GM19324 (cell line): ENCODE results near the gene RHOC.

Experiments used
- ATAC-seq: cut with Tn5 transposase; IDR thresholded peaks from one replicate; pipeline ENCODE4 v1.9.1; 2021; ENCODE audit warnings: mild to moderate bottlenecking, moderate library complexity; ENCODE audit not compliant: unreplicated experiment, low FRiP score

RHOC gene

GRCh38 chr1:112718691-112719418, 11.9 kb upstream of the RHOC start:
- ATAC-seq: no peak

- no peak for ATAC-seq
Measured at GRCh38 chr1:112717263-112717873, 10.4 kb upstream of the RHOC start.

GRCh38 chr1:112716133-112716720, 9.3 kb upstream of the RHOC start:
- ATAC-seq: peak; percentile 23

- ATAC-seq: peak; percentile 87
Measured at GRCh38 chr1:112715264-112716053, 8.5 kb upstream of the RHOC start, which contains the start of gene PPM1J. Gene PPM1J, minus strand, starts transcription at chr1:112715332. Its CDS starts 31 bp downstream, at chr1:112715301.

- no peak for ATAC-seq
Measured at GRCh38 chr1:112714313-112715263, 7.7 kb upstream of the RHOC start.

- no peak for ATAC-seq
Measured at GRCh38 chr1:112713466-112714312, 6.8 kb upstream of the RHOC start.

- ATAC-seq: no peak
Measured at GRCh38 chr1:112712701-112713128, 5.8 kb upstream of the RHOC start.

GRCh38 chr1:112712191-112712590, 5.3 kb upstream of the RHOC start:
- ATAC-seq: no peak

- ATAC-seq: no peak
Measured at GRCh38 chr1:112711670-112712069, 4.7 kb upstream of the RHOC start.

GRCh38 chr1:112711041-112711440, 4.1 kb upstream of the RHOC start:
- ATAC-seq: no peak

GRCh38 chr1:112710586-112710985, 3.7 kb upstream of the RHOC start:
- no peak for ATAC-seq

GRCh38 chr1:112710159-112710558, 3.2 kb upstream of the RHOC start:
- ATAC-seq: no peak

- no peak for ATAC-seq
Measured at GRCh38 chr1:112708489-112708888, 1.6 kb upstream of the RHOC start.

- no peak for ATAC-seq
Measured at GRCh38 chr1:112708002-112708448, 1.1 kb upstream of the RHOC start.

GRCh38 chr1:112707221-112708001, 484 bp upstream of the RHOC start:
- peak; percentile 77 for ATAC-seq

- peak; percentile 36 for ATAC-seq
Measured at GRCh38 chr1:112704934-112705627, 1.8 kb downstream of the RHOC start.

GRCh38 chr1:112704391-112704933, 2.5 kb downstream of the RHOC start:
- no peak for ATAC-seq
